HS-5 (cell line): Measurements from ENCODE around the gene EPX.
A peak's percentile ranks its signal among the peaks of the same experiment; 100 is the strongest.
"Not testable (repeated sequence)": the region's sequence is repeated elsewhere in the genome, so short reads cannot be mapped to it uniquely, and the experiment has no call there.

Experiments used
- DNase-seq: peaks from one replicate; pipeline ENCODE4 v3.0.0-alpha.2; 2012; ENCODE audit warnings: low read depth

Gene EPX, protein sequence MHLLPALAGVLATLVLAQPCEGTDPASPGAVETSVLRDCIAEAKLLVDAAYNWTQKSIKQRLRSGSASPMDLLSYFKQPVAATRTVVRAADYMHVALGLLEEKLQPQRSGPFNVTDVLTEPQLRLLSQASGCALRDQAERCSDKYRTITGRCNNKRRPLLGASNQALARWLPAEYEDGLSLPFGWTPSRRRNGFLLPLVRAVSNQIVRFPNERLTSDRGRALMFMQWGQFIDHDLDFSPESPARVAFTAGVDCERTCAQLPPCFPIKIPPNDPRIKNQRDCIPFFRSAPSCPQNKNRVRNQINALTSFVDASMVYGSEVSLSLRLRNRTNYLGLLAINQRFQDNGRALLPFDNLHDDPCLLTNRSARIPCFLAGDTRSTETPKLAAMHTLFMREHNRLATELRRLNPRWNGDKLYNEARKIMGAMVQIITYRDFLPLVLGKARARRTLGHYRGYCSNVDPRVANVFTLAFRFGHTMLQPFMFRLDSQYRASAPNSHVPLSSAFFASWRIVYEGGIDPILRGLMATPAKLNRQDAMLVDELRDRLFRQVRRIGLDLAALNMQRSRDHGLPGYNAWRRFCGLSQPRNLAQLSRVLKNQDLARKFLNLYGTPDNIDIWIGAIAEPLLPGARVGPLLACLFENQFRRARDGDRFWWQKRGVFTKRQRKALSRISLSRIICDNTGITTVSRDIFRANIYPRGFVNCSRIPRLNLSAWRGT

DNA sequence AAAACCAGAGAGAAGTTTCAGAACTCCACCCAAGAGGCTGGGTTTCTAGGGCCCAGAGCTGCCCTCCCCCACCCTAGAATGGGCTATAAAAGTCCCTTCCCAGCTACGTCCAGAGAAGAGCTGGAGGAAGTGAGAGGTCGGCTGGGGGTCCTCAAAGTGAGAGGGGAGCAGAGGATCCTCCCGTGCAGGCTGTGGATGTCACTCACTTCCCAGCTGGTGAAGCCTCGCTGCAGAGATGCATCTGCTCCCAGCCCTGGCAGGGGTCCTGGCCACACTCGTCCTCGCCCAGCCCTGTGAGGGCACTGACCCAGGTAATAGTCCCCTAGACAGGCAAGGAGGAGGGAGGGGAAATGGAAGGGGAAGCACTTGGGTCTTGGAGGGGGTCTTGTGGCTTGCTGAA lies at the start of gene EPX:
Gene EPX (plus strand): TSS at position 115 of the 400 bp plus-strand sequence. CDS start 121 bp downstream, at position 236.
- no peak for DNase-seq

DNA sequence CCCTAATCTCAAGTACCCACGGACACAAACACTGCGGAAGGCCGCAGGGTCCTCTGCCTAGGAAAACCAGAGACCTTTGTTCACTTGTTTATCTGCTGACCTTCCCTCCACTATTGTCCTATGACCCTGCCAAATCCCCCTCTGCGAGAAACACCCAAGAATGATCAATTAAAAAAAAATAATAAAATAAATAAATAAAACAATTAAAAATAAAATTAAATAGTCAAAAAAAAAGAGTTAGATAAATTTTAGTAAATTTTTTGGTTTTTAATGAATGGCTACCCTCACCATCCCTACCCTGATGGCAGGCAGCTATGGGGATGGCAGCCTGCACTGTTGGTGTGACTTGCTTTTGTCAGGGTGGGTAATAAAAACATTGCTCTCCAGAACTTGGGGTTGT lies 49.2 kb upstream of the EPX start:
- not testable (repeated sequence) for DNase-seq

DNA sequence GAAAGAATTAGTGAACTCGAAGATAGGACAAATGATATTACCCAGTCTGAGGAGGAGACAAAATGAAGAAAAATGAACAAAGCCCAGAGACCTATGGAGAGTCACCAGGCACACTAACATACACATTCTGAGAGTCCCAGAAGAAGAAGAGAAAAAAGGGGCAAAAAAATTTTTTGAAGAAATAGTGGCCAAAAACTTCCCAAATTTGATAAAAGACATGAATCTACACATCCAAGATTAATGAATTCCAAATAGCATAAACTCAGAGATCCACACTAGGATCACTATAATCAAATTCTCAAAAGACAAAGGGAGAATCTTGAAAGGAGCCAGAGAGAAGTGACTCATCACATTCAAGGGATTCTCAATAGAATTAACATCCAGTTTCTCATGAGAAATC lies 47.7 kb upstream of the EPX start:
- no peak for DNase-seq

DNA sequence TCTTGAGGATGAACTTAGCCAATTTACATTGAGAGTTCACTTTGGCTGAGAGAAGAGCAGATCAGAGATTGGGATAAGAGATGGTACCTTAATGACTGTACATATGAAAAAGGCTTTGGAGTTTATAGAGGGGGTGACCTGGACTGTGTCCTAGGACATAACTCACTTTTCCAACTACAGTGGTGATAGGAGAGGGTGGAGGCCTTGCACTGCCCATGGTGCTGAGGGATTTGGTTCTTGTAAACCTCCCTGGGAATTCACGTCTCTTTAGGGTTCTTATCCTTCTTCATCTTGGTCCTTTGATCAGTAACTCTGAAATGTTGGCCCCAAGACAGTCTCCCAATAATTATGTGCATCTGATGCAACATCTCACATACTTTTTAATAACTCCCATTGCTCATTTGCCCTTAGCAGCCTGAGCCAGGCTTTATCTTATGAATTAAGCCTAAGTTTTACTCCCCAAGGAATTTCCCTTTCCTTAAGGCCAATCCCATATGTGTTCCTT lies 44.5 kb upstream of the EPX start, which contains the start of gene OR4D1:
Gene OR4D1 (plus strand): TSS at position 455 of the 505 bp plus-strand sequence. CDS start 6,770 bp downstream, outside the sequence.
- DNase-seq: no peak

DNA sequence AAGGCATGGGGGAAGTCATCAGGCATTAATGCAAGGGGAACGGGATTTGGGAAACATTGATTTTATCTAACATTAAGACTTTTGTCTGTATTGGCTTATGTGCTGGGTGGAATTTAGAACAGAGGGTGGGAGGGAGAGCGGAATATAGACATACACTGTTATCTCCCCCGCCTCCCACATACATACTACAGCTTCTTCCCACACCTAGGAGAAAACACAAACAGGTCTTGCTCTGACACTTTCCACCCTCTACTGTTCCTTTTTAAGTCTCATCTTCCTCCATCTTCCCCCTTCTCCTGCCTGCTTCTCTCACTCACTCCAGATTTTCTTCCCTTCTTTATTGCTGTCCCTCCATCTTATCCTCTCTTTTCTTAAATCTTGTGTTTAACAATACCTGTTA lies 43.9 kb upstream of the EPX start:
- DNase-seq: no peak

DNA sequence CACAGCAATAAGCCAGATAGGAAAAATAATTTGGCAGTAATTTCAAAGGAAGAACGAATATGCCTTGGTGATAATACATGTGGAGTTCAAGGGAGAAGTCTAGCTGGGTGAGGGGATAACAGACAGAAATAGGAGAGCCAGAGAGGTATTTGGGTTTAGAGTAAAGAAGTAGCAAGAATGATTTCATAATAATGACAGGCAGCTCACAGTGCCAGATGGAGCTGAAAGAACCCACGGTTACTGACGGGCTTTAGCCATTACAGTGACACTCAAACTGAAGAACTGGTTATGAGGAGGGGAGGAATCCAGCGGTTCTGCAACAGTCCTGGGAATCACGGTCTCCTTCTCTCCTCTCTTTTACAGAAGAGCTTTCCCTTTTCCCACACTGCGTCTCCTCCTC lies 42.1 kb upstream of the EPX start:
- DNase-seq: no peak

DNA sequence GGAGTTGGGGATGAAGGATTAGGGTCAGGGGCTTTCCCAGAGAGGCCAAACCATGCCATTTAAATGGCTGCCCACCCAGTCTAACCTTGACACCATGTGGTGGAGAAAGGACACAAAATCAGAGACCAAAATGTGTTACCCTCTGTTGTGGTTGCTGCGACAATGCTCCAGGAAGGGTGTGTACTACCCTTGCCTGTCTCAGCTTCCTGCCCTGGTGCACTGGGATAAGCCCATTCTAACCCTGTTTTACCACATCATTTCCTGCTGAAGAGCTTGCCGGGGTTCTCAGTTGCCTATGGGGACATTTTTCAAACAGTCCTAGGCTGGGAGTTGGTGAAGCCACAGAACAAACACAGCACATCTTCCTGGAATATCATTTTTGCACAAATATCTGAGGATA lies 39.5 kb upstream of the EPX start:
- no peak for DNase-seq

DNA sequence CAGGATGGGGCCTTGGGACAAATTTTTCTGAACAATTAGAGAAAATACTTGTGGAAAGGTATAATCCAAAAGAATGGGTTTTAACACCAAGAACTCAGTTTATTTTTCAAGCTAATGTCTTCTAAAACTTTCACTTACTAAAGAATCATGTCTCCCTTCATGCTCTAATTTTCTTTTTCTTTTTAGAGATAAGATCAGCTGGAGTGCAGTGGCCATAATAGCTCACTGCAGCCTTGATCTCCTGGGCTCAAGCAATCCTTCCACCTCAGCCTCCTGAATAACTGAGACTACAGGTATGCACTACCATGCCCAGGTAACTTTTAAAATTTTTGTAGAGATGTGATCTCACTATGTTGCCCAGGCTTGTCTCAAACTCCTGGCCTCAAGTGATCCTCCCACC lies 38.9 kb upstream of the EPX start:
- DNase-seq: no peak

DNA sequence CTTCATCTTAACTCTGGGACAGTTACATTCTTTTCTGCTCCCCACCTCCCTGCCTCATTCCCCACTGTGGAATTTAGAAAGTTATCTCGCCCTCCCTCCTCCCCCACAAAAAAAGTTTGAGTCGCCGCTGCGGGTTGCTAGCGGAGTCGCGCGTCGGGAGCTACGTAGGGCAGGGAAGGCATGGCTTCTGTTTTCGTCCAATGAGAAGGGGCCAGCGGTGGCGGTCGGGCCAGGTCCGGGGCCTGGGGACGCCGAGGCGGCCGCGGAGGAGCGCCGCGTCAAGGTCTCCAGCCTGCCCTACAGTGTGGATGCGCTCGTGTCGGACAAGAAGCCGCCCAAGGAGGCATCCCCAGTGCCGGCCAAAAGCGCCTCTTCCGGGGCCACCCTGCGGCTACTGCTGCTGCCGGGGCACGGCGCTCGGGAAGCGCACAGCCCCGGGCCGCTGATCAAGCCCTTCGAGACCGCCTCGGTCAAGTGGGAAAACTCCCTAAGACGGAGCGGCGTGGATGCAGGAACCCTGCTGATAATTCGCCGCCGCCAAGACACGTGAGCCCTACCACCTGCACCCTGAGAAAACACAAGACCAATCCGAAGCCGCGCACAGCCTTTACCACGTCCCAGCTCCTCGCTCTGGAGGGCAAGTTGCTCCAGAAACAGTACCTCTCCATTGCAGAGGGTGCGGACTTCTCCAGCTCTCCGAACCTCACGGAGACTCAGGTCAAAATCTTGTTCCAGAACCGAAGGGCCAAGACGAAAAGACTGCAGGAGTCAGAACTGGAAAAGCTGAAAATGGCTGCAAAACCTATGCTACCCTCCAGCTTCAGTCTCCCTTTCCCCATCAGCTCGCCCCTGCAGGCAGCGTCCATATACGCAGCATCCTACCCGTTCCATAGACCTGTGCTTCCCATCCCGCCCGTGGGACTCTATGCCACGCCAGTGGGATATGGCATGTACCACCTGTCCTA lies 35.4 kb upstream of the EPX start:
- no peak for DNase-seq

DNA sequence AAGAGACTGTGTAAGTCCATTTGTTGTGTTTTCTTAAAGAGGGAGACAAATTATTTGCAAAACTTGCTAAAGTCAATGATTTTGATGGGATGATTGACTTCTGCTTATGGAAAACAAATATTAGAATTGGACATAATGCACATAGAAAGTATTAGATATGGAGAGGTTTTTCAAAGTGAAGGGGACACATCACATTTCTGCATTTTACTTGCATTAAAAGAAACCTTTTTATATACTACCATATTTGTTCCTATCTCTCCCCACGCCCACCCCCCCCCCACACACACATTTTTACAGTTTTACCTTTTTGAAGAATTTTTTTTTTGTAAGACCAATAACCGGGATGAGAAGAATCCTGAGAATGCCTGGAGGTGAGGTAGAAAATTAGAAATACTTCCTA lies 34.3 kb upstream of the EPX start:
- DNase-seq: no peak

DNA sequence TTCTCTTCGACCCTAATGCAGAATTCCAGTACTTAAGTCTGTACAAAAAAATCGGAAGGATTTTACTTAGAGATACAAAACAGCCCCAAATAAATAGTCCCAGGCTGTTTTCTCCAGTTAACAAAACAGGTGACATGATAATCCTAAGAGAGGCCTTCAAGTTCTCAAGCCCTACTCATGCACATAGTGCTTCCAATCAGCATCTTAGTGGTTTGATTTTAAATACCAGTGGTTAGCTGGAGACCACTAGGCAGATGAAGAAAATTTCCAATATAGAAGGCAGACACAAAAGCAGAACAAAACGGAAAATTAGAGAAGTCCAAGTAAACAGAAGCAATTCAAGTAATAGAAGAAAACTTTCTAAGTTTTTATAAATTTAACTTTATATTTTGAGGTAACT lies 31.0 kb upstream of the EPX start:
- DNase-seq: no peak

DNA sequence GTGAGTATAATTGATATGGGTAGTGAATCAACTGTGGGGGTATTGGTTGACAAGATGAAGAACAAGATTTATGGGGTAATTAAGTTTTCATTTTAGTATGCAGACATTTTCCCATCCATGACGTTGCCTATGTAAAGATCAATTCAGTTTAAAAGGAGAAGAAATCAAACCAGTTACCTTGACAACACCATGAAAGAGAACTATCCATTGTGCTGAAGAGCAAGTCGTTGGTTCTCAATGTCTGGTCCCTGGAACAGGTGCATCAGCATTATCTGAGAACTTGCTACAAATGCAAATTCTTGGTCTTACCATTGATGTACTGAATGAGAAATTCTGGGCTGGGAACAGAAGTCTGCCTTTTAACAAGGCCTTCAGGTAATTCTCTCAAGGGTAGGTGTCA lies 26.5 kb upstream of the EPX start:
- no peak for DNase-seq

DNA sequence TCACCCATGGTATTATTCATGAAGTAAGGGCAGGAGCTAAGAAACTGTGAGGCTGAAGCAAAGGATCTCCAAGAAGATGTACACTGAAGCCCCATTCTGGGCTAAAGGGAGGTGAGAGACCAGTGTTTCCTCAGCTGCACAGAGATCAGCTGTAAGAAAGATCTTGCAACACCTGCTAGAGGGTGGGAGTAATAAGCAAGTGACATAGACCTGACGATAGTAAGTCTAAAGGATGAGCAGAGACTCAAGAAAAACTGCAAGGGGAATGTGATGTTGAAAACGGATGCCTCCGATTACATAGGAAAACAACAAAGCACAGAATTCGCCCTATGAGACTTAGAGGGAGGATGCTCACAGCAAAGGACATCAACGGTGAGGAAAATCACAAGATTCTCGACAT lies 25.8 kb upstream of the EPX start, which contains the start of gene OR4D2:
Gene OR4D2 (plus strand): TSS at position 301 of the 400 bp plus-strand sequence. CDS start 2,674 bp downstream, outside the sequence.
- no peak for DNase-seq

DNA sequence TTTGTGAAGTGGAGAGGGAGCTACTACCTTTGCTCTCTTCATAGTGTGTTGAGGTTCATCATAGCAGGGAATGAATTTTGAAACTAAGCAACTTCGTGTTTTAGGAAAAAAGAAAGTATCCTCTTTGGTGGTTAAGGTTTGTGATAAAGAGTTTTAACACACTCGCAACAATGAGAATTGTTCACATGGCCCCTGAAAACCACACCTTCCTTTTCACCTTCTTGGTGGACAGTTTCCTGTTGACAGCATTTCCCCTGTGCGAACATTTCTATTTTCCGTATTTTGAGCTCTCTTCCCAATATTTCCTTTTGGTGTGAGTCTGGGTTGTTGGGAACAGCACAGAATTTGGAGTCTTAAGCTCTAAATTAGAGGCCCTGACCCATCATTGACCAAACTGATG lies 21.9 kb upstream of the EPX start:
- no peak for DNase-seq

DNA sequence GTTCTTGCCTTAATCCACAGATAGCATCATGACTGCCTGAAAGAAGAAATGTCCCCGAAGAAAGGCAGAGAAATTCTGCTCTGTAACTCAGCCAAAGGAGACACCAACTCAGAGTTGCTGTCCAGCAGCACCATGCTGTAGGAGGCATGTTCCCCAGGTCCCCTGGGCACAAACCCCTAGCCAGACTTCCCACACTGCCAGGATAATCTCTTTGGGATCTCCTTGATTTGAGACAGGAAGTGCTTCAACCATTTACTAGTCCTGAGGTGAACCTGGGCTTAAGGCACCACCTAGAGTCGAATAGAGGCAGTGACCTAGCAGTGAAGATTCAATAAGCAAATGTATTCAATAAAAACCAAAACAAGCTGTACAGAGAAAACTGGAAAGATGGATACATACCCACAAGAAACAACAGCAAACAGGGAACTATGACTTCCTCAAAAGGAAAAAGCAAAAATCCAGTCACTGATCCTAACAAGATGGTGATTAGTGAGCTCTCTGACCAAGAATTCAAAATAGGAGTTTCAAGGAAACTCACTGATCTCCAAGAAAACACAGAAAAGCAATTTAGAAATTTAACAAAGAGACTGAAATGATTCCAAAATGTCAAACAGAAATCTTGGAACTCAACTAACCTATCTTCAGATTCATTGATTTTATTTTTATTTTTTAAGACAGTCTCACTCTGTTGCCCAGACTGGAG lies 20.0 kb upstream of the EPX start:
- no peak for DNase-seq

DNA sequence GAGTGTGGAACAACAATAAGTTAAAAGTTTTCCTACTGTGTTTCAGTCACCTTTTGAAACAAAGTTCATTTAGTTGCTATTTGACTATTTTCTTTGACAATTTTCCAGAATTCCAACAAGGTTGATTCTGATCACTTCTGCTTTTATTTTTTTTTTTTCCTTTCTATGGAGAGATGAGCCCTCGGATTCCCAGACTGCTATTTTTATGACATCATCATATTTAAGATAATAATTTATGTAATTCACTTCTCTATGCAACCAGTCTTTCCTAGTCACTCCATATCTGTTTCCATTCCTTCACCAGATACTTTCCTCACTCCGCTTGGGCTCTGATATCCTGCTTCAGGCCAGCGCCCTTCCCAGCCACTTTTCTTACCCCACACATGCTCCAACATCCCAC lies 17.7 kb upstream of the EPX start:
- no peak for DNase-seq

DNA sequence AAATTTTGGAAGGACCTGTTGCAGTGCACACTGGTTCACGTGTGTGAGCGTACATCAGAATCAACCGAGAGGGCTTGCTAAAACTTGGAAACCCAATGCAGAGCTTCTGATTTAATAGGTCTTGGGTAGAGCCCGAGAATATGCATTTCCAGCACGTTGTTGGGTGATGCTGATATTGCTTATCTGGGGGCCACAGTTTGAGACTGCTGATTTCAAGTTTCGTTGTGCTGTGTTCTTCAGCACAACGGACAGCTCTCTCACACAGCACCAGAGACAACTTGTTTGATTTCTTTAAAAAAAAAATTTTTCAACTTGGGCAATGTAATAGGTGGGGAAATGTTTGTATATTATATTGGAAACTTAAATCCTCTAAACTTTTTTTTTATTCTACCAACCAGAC lies 16.3 kb upstream of the EPX start:
- DNase-seq: no peak

DNA sequence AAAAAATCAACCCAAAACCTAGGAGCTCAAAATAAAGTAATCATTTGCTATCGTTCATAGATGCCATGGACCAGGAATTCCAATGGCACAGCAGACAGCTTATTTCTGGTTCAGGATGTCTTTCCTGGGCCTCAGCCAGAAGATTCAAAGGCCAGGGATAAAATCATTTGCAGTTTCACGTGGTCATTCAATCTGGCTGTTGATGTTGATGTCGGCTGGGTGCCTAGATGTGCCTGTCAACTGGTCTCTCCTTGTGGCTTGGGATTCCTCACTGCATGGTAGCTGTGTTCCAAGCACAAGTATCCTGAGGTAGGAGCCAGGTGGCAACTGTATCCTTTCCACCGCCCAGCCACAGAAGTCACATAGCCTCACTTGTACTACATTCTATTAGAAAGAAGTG lies 10.7 kb upstream of the EPX start:
- DNase-seq: no peak

DNA sequence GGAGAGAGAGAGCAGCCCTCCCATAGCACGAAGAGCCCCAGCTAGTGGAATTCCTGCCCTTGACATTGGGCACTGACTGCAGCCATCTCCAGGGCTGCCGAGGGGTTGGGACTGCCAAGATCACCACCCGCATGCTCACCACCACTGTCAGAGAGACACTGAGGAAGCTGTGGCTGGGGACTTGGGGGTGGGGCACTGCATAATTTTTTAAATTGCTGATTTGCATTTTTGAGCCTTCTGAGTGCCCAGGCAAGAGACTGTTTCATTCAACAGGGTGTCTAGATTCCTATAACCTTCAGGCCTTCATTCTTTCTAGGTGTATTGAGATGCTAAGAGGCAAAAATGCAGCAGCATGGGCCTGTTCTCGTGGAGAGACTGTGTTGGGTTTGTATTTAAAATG lies 9.0 kb upstream of the EPX start:
- no peak for DNase-seq

DNA sequence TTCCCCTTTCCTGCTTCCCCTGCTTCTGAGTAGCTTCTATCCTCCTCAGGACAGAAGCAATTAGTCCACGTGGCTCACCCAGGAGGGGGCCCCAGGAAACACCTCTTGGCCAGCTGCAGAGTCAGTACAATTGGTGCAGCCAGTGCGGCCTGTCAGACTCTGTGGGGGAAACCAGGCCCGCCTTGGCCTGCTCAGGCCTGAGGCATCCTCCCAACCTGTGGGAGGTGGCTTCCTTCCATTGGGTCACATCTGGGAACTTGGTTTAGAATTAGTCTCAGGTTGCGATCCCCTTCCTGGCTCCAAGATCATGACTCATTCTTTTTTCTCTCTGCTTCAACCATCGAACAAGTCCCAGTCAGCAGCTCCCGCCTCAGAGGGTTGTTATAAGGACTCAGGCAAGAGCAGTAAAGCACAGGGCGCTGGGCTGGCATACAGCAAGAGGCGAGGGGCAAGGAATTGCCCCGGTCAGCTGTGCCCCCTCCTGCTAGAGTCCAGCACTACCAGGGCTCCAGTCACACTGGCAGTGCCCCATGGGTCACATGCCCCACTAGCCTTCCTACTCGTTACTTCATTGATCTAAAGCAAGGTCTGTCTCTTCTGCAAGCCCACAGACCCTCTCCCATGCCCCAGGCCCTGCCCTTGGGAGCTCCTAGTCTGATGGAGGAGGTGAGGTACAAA lies 8.1 kb upstream of the EPX start:
- DNase-seq: peak; percentile 23
